ENCODE results near the gene RPS15. TPM values are rescaled to one million over a fixed set of nuclear protein-coding genes. Genes with fewer than 3 reads are reported as not detected.
"Not testable (repeated sequence)": the region's sequence is repeated elsewhere in the genome, so short reads cannot be mapped to it uniquely, and the experiment has no call there.

Gene RPS15
- total and polyA plus RNA-seq, 2 donors = 789 to 3,095 TPM

DNA sequence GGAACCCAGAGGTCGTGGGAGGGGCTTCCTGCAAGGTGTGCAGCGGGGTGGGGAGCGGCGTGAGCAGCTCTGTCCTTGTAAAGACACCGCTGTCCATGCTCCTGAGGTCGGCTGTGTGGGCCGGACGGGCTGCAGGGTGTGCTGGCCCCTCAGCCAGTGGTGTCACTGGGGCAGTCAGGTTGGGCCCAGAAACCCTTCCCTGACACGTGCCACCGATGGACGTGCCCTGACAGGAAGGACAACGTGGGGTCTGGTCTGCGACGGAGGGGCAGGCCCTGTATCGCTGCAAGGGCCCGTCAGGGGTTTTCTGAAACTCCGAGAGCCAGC is 4.2 kb upstream of the RPS15 start:
- Histone ChIP-seq H3K27me3 (ENCODE audit: control insufficient read depth in 2 of 2, insufficient read depth in 1 of 2, low read length in 1 of 2) (no peaks in the 10 kb centered on the region), H3K27ac (ENCODE audit: low read depth in 1 of 2, low read length in 1 of 2) (no peak overlapping the region), H3K4me3 (ENCODE audit: low read length in 2 of 2) (no peak overlapping the region), H3K4me1 (ENCODE audit: control insufficient read depth in 2 of 2, insufficient read depth in 2 of 2, low read length in 2 of 2) (peaks cover 0 to 4% of the 10 kb centered on the region in 2 donors), H3K9me3 (ENCODE audit: control insufficient read depth in 2 of 2, insufficient read depth in 1 of 2, low read length in 1 of 2) (no peaks in the 10 kb centered on the region), H3K36me3 (ENCODE audit: control insufficient read depth in 2 of 2, insufficient read depth in 2 of 2, low read length in 1 of 2) (peaks cover 54 to 59% of the 10 kb centered on the region in 2 donors)
- DNase-seq (ENCODE audit: low read depth in 6 of 9, low spot score in 9 of 9) = no peak
- 96% methylated on average over 17 of the region's 17 CpGs for WGBS

GRCh38 chr19:1434577-1435060 is 3.6 kb upstream of the RPS15 start:
- H3K36me3 ChIP-seq (ENCODE audit: control insufficient read depth in 2 of 2, insufficient read depth in 2 of 2, low read length in 1 of 2) = peaks cover 51 to 56% of the 10 kb centered on the region in 2 donors
- H3K27me3 ChIP-seq (ENCODE audit: control insufficient read depth in 2 of 2, insufficient read depth in 1 of 2, low read length in 1 of 2) = no peaks in the 10 kb centered on the region
- no peaks in the 10 kb centered on the region for H3K9me3 ChIP-seq (ENCODE audit: control insufficient read depth in 2 of 2, insufficient read depth in 1 of 2, low read length in 1 of 2)
- peaks cover 5 to 10% of the 10 kb centered on the region in 2 donors for H3K4me1 ChIP-seq (ENCODE audit: control insufficient read depth in 2 of 2, insufficient read depth in 2 of 2, low read length in 2 of 2)
- no peak overlapping the region for H3K27ac ChIP-seq (ENCODE audit: low read depth in 1 of 2, low read length in 1 of 2)
- DNase-seq (ENCODE audit: low read depth in 6 of 9, low spot score in 9 of 9) = no peak
- H3K4me3 ChIP-seq (ENCODE audit: low read length in 2 of 2) = no peak overlapping the region
- WGBS = 97% methylated on average over 39 of the region's 39 CpGs

GRCh38 chr19:1435378-1435989 is 2.7 kb upstream of the RPS15 start:
- Histone ChIP-seq H3K9me3 (ENCODE audit: control insufficient read depth in 2 of 2, insufficient read depth in 1 of 2, low read length in 1 of 2) (no peaks in the 10 kb centered on the region), H3K27me3 (ENCODE audit: control insufficient read depth in 2 of 2, insufficient read depth in 1 of 2, low read length in 1 of 2) (no peaks in the 10 kb centered on the region), H3K4me3 (ENCODE audit: low read length in 2 of 2) (no peak overlapping the region), H3K36me3 (ENCODE audit: control insufficient read depth in 2 of 2, insufficient read depth in 2 of 2, low read length in 1 of 2) (peaks cover 51 to 56% of the 10 kb centered on the region in 2 donors), H3K27ac (ENCODE audit: low read depth in 1 of 2, low read length in 1 of 2) (no peak overlapping the region), H3K4me1 (ENCODE audit: control insufficient read depth in 2 of 2, insufficient read depth in 2 of 2, low read length in 2 of 2) (peaks cover 7 to 12% of the 10 kb centered on the region in 2 donors)
- WGBS = 95% methylated on average over 21 of the region's 21 CpGs
- no peak for DNase-seq (ENCODE audit: low read depth in 6 of 9, low spot score in 9 of 9)

GRCh38 chr19:1437609-1438008 is 587 bp upstream of the RPS15 start:
- no peak overlapping the region for H3K27ac ChIP-seq (ENCODE audit: low read depth in 1 of 2, low read length in 1 of 2)
- DNase-seq (ENCODE audit: low read depth in 6 of 9, low spot score in 9 of 9) = no peak
- H3K4me3 ChIP-seq (ENCODE audit: low read length in 2 of 2) = peak overlapping the region in 1 of 2 donors; percentile 74
- no peaks in the 10 kb centered on the region for H3K9me3 ChIP-seq (ENCODE audit: control insufficient read depth in 2 of 2, insufficient read depth in 1 of 2, low read length in 1 of 2)
- H3K4me1 ChIP-seq (ENCODE audit: control insufficient read depth in 2 of 2, insufficient read depth in 2 of 2, low read length in 2 of 2) = peaks cover 7 to 12% of the 10 kb centered on the region in 2 donors
- H3K27me3 ChIP-seq (ENCODE audit: control insufficient read depth in 2 of 2, insufficient read depth in 1 of 2, low read length in 1 of 2) = no peaks in the 10 kb centered on the region
- 87% methylated on average over 8 of the region's 8 CpGs for WGBS
- peaks cover 53 to 60% of the 10 kb centered on the region in 2 donors for H3K36me3 ChIP-seq (ENCODE audit: control insufficient read depth in 2 of 2, insufficient read depth in 2 of 2, low read length in 1 of 2)

DNA sequence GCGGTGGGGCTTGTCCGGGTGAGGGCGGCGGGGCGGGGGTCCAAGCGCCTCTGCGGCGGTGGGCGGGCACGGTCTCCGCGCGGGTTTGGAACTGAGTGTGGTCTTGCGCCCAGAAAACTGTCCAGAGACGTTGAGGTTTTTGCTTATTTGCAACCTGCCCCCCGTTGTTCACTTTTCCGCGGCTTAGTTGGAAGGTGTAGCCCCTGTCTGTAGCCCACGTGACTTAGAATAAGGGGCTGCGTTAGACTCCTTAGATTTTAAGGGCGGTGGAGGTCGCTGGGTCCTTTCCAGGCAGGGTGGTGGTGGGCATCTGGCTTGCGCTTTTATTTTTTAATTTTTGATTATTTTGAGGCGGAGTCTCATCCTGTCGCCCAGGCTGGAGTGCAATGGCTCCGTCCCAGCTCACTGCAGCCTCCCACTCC is 748 bp downstream of the RPS15 start:
- peaks cover 40 to 46% of the 10 kb centered on the region in 2 donors for H3K36me3 ChIP-seq (ENCODE audit: control insufficient read depth in 2 of 2, insufficient read depth in 2 of 2, low read length in 1 of 2)
- H3K27ac ChIP-seq (ENCODE audit: low read depth in 1 of 2, low read length in 1 of 2) = peak overlapping the region in 1 of 2 donors; percentile 89
- peaks cover 0 to 2% of the 10 kb centered on the region in 2 donors for H3K27me3 ChIP-seq (ENCODE audit: control insufficient read depth in 2 of 2, insufficient read depth in 1 of 2, low read length in 1 of 2)
- H3K9me3 ChIP-seq (ENCODE audit: control insufficient read depth in 2 of 2, insufficient read depth in 1 of 2, low read length in 1 of 2) = peaks cover 0 to 2% of the 10 kb centered on the region in 2 donors
- peak in 2 of 9 donors; percentile 10 to 24 for DNase-seq (ENCODE audit: low read depth in 6 of 9, low spot score in 9 of 9)
- 2% methylated on average over 26 of the region's 26 CpGs for WGBS
- H3K4me3 ChIP-seq (ENCODE audit: low read length in 2 of 2) = peak overlapping the region; percentile 74 to 96
- peaks cover 7 to 12% of the 10 kb centered on the region in 2 donors for H3K4me1 ChIP-seq (ENCODE audit: control insufficient read depth in 2 of 2, insufficient read depth in 2 of 2, low read length in 2 of 2)

DNA sequence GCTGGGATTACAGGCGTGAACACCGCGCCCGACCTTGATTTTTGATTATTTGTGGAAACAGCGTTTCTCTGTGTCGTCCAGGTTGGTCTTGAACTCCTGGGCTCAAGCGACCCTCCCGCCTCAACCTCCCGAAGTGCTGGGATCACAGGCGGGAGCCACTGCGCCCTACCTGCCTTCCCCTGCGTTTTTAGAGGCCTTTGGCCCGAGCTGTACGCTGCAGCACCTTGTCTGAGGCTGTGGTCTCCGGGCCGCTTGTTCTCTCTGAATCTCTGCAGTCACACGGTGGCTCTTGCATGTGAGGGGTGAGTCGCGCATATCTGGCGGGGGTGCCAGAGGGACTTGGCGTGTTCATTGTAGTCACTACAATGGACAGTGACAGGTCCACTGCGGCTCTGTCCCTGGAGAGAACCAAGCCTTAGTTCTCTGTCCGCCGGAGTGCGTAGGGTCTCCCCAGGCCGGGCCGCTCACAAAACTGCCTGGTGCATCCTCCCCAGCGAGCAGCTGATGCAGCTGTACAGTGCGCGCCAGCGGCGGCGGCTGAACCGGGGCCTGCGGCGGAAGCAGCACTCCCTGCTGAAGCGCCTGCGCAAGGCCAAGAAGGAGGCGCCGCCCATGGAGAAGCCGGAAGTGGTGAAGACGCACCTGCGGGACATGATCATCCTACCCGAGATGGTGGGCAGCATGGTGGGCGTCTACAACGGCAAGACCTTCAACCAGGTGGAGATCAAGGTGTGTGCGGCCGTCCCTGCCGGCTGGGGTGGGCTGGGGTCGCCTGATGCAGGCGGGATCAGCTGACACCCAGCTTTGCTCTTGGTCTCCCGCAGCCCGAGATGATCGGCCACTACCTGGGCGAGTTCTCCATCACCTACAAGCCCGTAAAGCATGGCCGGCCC is 1.6 kb downstream of the RPS15 start:
- H3K27me3 ChIP-seq (ENCODE audit: control insufficient read depth in 2 of 2, insufficient read depth in 1 of 2, low read length in 1 of 2); DNase-seq (ENCODE audit: low read depth in 6 of 9, low spot score in 9 of 9); H3K27ac ChIP-seq (ENCODE audit: low read depth in 1 of 2, low read length in 1 of 2); H3K9me3 ChIP-seq (ENCODE audit: control insufficient read depth in 2 of 2, insufficient read depth in 1 of 2, low read length in 1 of 2): not testable (repeated sequence)
- peaks cover 7 to 14% of the 10 kb centered on the region in 2 donors for H3K4me1 ChIP-seq (ENCODE audit: control insufficient read depth in 2 of 2, insufficient read depth in 2 of 2, low read length in 2 of 2)
- peaks cover 32 to 38% of the 10 kb centered on the region in 2 donors for H3K36me3 ChIP-seq (ENCODE audit: control insufficient read depth in 2 of 2, insufficient read depth in 2 of 2, low read length in 1 of 2)
- WGBS = 94% methylated on average over 57 of the region's 57 CpGs
- H3K4me3 ChIP-seq (ENCODE audit: low read length in 2 of 2) = peak overlapping the region in 1 of 2 donors; percentile 96

- no peak overlapping the region for H3K27ac ChIP-seq (ENCODE audit: low read depth in 1 of 2, low read length in 1 of 2)
- WGBS = 96% methylated on average over 15 of the region's 15 CpGs
- H3K4me1 ChIP-seq (ENCODE audit: control insufficient read depth in 2 of 2, insufficient read depth in 2 of 2, low read length in 2 of 2) = peaks cover 7 to 17% of the 10 kb centered on the region in 2 donors
- H3K27me3 ChIP-seq (ENCODE audit: control insufficient read depth in 2 of 2, insufficient read depth in 1 of 2, low read length in 1 of 2) = peaks cover 6 to 16% of the 10 kb centered on the region in 2 donors
- peaks cover 30 to 33% of the 10 kb centered on the region in 2 donors for H3K36me3 ChIP-seq (ENCODE audit: control insufficient read depth in 2 of 2, insufficient read depth in 2 of 2, low read length in 1 of 2)
- no peak overlapping the region for H3K4me3 ChIP-seq (ENCODE audit: low read length in 2 of 2)
- DNase-seq (ENCODE audit: low read depth in 6 of 9, low spot score in 9 of 9) = no peak
- peaks cover 0 to 3% of the 10 kb centered on the region in 2 donors for H3K9me3 ChIP-seq (ENCODE audit: control insufficient read depth in 2 of 2, insufficient read depth in 1 of 2, low read length in 1 of 2)
Measured at GRCh38 chr19:1440418-1440801, 2.2 kb downstream of the RPS15 start.

GRCh38 chr19:1441022-1441426 is 2.8 kb downstream of the RPS15 start:
- WGBS = 98% methylated on average over 9 of the region's 9 CpGs
- Histone ChIP-seq H3K4me3 (ENCODE audit: low read length in 2 of 2) (no peak overlapping the region), H3K36me3 (ENCODE audit: control insufficient read depth in 2 of 2, insufficient read depth in 2 of 2, low read length in 1 of 2) (peaks cover 27 to 30% of the 10 kb centered on the region in 2 donors), H3K27me3 (ENCODE audit: control insufficient read depth in 2 of 2, insufficient read depth in 1 of 2, low read length in 1 of 2) (peaks cover 12 to 22% of the 10 kb centered on the region in 2 donors), H3K4me1 (ENCODE audit: control insufficient read depth in 2 of 2, insufficient read depth in 2 of 2, low read length in 2 of 2) (peaks cover 7 to 17% of the 10 kb centered on the region in 2 donors), H3K27ac (ENCODE audit: low read depth in 1 of 2, low read length in 1 of 2) (no peak overlapping the region), H3K9me3 (ENCODE audit: control insufficient read depth in 2 of 2, insufficient read depth in 1 of 2, low read length in 1 of 2) (peaks cover 0 to 3% of the 10 kb centered on the region in 2 donors)
- DNase-seq (ENCODE audit: low read depth in 6 of 9, low spot score in 9 of 9) = no peak

All from thymus (tissue), 11 donors.